Right kidney (tissue), 1 donor: ENCODE data around the gene HOXA13.

Source experiments
- DNase-seq: peaks from one replicate; pipeline ENCODE4 v3.0.0-alpha.2; 2016

The HOXA13 gene

DNA sequence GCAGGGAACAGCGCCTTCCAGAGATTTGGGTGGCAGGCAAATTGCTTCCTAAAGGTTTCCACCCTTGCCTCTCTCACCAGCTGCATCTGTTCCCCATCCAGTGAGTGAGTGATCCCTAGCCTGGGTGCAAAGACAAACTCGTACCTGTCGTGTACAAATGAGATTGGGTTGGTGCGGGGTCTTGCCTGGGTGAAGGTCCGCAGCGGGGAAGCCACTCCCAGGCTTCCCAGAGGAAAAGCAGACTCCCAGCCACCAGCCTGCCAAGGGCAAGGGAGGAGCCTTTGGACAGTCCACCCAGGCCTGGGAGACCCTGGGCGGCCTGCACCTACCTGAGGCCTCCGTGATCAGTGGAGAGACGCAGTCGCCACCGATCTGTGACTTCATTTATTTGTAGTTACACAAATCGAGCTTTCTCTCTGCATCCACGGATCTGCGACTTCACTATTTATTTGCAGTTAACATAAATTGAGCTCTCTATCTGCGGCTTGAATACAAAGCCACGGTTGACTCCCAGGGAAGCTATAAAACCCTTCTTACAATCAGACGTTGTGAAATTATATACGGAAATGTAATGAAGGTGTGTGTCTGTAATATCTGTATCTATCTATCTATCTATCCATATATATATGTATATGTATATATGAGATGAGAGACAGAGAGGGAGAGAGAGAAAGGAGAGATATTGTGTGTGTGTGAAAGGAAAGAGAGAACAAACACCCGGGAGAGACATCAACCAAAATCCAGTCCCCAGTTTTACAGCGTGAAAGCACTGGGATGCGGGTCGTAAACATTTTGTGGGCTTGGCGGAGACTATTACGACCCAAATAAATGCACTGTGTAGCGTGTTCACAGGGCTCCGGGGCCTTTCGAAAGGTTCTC is 40.4 kb downstream of the HOXA13 start:
- peak; percentile 83 for DNase-seq

DNA sequence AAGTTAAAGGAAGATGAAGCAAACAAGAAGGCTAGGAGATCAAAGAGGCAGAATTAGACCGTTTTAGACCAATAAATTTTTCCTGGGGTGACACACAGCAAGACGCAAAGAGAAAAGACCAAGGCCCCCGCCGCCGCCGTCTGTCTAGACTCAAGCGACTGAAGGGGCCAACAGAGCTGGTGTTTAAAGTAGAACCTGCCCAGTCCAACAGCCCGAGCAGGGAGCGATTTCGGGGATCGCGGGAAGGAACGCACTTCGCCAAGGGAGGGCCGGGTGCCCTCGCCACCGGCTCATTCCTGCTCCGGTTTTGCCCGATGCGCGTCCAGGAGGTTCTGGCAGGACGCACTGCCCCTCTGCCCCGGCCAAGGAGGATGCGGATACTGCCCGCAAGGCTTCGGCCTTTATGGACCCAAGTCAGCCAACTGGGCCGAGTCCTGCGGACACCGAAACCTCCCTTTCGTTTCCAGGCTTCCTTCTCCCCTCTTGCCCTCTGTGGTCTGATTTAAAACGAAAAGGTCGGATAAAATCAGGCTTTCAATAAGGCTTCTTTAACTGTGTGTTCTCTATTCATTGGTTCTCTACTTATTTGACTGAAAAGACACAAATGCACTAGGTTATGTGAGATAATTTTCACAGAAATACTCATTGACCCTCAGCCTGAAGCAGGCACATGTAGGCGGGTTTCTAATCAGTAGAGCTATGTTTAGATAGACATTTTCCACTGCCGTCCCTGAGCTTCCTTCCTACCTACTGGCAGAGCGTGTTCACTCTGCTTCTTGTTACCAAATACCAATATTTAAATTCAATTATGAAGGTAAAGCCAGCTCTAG is 41.2 kb downstream of the HOXA13 start:
- DNase-seq = peak; percentile 81

DNA sequence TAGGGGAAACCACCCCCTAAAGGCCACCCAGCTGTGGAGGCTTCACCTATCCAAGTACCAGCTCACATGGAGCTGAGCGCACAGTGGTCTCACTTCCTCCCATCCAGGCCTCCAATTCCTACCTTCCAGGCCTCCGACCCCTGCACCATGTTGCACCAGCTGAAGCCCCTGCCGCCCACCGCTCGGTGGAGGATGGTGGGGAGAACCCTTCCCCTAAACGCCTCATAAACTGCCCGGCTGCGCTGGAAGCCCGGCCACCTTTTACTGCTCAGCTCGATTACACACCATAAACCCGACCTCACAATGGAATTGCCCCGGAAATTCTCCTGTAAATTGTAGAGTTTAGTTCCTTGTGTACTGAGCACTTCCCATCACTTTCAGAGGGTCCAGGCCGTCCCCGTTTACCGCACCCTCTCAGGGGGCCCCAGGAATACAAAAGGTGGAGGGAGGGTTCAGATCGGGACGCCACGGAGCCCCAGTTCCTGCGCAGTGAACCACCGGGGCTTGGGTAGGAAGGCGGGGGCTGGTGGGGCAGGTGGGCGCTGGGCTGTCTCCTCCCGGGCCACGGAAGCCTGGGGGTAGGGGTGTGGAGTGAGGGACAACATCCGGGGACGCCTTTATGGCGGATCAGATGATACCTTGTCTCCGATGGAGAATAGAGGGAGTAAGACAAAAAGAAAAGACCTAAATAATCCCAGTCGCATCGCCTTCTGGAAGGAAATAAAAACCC is 42.0 kb downstream of the HOXA13 start:
- peak; percentile 83 for DNase-seq

DNA sequence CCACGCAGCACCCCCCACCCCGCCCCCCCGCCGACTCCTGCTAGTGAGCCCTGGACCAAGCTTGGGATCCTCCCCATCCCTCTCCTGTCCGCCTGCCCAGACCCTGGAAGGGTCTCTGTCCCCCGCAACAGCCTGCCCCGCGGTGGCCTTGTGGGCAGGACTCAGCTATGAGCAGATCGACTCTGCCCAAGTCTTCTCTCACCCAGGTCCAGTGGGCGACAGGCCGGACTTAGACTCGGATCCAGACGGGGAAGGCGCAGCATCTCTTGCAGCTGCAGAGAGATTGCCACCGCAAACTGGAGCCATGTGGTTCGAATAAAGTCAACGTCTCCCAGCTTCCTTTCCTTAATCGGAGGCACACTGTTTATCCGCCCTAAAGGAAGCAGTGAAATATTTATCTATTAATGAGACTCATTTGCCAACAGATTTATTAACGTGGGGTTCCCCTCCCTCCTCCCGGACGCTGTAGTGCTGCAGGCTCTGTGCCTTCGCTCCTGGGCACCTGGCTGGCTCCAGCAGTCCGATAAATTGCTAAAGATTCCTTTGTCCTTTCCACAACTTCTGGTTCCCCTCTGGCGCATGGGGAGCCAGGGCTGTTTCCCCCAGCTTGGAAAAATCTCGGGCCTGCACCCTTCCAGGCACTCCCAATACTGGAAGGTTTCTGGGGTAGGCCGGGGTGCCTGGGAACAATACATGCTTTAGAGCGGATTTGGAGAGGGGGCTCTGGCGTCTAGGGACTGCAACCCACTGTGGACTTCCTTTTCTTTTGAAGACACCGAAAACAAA is 42.8 kb downstream of the HOXA13 start:
- peak; percentile 87 for DNase-seq

DNA sequence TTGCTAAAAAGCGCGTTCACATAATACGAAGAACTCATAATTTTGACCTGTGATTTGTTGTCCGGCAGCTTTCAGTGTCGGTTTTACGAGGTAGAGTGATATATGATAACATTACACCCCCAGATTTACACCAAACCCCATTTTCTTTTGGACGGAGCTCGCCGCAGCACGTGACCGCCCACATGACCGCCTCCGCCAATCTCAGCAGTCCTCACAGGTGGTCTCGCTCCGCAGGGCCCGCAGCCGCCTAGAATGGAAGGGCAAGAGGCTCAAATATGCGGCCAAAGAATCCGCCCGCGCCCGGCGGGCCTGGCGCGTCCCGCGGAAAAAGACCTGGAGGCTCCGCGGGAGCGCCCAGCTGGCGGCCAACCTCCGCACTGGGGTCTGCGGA is 43.4 kb downstream of the HOXA13 start, which contains the start of gene HOXA7:
HOXA7 (minus strand) TSS at position 168 of the 391 bp plus-strand sequence; CDS start at position 38, 130 bp downstream.
- peak; percentile 85 for DNase-seq

DNA sequence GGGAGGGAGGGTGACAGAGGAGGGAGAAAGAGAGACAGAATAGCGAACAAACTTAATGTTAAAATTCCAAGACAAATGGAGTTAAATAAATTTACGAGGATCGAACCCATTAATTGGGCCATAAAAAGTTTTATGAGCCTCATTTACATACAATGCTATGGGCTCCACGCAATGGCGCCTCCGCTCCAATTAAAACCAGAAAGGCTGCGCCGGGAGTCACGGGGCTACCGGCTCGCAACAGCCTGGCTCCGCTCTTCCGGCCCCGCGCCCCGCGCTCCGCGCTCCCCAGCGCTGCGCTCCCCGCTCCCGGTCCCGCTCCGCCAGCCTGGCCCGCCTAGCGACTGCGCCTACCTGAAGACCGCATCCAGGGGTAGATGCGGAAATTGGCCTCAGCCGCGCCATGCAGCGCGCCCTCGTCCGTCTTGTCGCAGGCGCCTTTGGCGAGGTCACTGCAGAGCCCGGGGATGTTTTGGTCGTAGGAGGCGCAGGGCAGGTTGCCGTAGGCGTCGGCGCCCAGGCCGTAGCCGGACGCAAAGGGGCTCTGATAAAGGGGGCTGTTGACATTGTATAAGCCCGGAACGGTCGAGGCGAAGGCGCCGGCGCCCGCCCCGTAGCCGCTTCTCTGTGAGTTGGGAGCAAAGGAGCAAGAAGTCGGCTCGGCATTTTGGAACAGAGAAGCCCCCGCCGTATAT is 43.9 kb downstream of the HOXA13 start:
- peak; percentile 81 for DNase-seq

DNA sequence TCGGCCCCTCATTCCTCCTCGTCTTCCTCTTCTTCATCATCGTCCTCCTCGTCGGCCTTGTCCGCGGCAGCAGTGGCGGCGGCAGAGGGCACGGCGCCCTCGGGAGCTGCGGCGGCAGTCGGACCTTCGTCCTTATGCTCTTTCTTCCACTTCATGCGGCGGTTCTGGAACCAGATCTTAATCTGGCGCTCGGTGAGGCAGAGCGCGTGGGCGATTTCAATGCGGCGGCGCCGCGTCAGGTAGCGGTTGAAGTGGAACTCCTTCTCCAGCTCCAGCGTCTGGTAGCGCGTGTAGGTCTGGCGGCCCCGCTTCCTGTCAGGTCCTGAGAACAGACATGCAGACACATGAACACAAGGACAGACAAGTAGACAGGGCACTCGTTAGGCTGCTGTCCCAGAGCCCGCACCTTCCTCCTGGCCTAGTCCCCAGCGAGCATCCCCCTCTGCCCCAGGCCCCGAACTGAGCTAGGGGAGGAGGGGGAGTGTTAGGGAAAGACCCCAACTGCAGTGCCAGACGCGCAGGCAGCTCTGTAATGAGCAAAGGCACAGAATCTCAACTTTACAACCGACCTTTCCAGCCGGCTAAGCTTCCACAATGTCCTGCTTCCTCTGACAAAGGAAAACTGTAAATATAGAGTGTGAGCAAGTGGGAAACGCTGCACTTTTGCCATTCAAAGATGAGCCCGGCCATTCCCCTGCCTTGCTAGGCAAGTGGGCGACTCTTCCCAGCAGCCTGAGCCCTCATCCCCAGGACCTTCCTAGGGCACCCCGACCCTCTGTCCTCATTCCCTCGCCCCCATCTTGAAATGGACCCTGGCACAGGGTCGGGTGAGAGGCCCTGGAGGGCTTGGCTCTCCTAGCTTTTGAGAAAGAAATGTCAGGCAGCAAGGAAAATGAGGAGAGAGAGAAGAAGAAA is 44.7 kb downstream of the HOXA13 start:
- peak; percentile 82 for DNase-seq

DNA sequence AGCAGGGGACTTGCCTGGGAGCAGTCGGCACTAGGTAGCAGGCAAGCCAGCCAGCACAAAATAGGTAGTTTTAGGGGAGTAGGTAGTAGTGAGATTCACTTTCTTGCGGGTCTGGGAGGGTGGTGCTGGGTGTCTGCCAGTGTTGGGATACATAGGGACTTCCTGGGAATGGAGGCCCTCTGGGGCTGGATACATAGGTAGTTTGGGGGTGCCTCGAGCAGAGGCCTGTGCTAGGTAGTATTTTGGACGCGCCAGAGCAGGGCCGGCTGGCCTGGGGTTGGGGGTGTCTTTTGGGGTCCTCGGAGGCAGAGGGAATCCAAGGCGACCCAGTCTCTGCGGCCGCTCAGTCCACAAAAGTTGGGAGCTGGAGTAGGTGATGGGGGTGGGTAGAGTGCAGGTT is 45.5 kb downstream of the HOXA13 start:
- DNase-seq = no peak

DNA sequence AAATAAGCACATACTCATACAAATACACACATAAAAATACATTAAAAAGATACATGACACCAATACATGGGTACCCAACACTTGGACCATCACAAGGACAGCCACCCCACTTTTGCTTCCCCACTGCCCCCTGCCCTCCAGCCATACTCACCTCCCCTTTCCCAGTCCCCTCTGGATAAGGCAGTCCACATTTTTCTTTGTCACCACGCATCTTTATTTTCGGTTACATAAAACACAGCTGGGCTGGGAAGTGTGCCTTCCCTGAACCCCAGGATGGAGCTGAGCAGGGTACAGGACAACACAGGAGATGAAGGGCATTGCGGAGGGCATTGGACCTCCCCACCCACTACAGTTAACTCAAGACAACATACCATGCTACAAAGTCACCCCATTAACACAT is 46.4 kb downstream of the HOXA13 start:
- DNase-seq = no peak

DNA sequence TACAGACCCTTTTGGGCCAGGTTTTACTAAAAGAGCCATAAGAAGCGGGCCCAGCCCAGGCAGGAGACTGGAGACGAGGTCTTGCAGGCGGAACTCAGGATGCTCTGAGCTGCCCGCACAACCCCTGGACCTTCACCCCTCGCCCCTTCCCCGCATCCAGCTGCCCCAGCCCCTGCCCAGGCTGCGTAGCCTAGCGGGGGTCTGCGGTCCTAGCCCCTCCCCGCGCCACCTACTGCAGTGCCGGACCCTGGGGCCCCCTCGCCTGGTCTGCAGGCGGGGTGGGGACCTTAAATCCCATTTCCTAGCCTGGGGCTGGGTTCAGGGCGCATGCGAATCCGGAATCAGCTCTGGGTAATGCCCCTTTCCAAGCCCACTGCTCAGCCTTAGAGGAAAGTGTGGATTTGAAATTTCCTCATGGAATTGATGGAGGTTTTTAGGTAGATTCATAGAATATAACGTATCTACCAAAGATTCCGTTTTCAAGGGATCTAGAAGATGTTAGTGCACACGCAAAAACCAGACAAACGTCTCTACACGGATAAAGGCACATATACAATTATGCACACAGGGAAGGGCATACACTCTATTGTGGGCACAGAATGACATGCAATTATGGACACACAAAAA is 47.0 kb downstream of the HOXA13 start:
- DNase-seq = peak; percentile 81

DNA sequence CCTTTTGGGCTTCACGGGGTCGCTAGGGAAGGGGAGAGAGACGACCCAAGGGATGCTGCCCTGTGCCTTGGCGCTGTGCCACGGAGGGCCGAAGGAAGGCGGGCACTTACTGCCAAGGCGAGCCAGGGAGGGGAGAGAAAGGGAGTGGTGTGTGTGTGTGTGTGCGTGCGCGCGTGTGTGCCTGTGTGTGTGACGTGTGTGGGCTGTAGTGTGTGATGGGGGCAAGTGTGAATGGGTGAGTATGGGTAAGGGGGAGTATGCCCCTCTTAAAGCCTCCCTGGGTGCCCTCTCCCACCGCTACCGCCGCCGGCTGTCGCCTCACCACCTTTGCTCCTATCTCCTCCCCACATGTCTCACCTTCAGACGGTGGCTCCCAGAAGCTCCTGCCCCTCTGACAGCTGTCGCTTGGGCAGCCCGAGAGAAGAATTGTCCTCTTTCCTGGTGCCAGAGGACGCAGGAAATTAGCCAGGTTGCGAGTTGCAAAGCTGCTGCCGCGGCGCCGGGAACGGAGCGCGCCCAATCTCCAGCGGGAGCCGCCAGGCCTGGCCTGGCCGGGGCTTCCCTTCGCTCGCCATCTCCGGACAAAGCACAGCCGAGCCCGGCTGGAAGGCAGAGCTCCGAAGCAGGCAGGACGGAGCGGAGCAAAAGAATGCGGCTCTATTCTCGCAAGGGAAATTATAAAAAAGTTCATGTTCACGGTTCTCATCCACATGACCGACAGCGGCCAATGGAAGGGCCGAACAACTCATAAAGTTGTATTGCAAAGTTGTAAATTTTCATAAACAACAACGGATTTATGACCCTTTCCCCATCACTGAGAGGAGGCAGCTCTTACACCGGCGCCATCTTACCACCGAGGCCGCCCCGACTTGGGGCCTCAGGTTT is 47.7 kb downstream of the HOXA13 start, which contains the start of gene HOXA3:
HOXA3 (minus strand) TSS at position 653 of the 885 bp plus-strand sequence. CDS start 41,943 bp downstream, outside the sequence.
- DNase-seq = peak; percentile 88

DNA sequence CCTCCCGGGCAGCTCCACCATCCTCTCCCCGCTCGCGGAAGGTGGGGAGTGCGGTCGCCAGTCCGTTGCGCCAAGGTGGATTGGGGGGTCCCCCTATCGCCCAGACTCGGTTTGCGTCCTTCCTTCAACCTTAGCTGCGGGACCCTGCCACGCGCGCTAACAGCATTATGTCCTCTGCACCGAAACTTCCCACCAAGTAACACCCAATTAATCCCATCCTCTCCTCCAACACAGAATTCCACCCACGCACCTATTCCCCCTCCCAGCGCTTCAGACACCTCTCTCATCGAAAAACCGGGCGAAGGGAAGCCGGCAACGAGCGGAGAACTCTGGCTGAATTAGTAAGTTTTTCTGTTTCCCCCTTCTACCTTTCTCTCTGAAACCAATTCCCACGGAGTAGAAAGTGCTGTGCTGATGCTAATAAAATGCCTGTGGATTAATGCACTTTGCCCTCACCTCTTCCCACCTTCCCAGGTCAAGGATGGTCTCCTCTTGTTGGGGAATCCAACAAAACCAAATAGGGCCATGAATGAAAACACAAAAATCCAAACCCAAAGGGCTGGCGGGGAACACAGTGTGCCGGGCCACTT is 48.5 kb downstream of the HOXA13 start:
- no peak for DNase-seq

DNA sequence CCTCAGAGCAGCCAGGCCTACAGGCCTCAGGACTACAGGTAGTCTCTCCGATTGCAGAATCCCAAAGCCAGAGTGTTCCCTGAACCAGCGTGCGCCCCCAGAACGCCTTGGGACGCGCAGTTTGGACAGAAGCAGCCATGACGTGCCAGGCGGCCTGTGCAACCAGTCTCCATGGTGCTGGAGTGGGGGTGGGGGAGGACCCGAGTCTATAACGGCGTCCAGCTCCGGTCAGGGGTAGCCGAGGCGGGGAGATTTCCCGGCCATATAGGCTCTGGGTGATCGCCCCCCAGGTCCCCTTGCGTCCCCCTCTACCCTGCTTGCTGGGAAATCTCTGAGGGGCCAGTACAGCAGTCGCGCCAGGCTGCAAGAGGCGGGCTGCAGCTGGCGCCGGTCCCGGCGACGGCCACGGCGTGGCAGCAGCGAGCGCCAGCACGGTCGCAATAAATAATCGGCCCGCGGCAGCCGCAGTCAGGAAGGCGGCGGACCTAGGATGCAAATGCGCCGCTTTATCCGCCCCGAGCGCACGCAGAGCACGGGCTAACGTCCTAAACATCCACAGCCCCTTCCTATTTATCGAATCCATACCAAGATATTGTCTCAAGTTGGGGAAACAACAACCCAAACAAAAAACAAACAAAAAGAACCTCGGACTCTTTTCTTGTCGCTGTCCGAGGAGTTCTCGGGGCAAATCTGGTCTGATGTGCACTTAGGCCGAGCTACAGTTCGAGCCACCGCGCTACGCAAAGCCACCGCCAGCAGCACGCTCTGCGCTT is 49.1 kb downstream of the HOXA13 start:
- DNase-seq = peak; percentile 95

DNA sequence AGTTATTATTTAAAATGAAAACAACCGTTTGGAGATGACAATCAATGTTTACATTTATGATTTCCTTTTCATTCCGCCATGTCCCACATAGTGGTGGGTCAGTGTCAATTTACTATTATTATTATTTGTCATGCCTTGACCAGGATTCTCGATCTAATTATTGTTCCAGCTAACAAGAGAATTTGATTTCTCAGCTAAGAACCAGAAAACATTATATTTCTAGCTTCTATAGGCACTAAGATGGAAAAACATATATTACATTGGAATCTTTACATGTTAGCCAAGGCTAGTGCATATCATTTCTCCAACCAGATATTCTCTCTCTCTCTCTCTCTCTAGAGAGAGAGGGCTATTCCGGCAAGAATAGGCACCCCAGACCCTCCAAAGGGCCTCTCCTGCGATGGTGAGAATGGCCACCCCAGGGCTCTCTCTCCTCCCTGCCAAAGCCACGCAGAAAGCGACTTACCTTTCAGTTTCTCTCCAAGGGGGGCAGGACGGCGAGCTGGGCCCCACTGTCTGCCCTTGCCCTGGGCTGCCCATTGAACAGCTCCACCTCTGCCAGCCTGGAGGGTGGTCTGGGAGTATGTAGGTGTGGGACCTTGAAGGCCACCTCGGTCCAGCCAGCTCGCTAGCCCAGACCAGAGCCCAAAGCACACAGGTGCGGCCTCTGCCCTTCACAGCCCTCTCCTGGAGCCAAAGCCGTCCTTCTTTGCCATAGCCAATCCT is 49.9 kb downstream of the HOXA13 start:
- no peak for DNase-seq

DNA sequence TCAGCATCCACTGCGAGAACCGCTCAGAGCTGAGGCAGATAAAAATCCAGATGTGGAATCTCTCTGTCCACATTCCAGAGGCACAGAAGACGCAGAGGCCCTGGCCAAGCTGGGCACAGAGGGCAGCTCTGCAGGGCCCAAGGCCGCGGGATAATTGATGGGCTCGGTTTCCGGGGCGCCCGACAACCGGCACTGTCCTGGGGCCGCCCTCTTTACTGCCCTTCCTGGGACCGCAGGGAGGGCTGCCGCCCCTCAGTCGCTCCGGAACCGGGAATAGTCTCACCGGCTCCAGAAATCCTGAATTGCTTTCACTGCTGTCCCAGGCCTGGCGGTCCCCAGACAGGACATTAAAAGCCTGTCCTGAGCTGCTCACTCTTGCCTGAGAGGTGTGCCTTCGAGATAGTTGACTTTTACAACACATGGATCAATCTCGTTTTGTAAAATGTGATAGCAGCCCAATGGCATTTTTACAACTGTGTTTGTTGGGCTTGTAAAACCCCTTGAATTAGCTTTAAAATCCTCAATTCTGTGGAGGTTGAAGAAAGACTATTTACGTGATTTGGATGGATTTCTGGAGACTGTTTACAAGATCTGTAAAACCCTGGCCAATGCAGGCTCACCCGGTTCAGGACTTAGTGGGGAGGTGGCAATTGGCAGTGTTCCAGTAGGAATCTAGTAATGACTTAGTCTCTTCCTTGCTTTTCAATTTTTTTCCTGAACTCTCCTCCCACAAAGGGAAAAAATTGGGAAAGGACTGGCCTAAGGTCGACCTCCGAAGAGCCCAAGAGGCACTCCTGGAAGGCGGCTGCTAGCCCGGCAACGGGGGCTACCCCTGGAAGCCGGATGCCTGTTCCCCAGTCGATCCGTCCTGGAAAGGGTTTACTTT is 50.9 kb downstream of the HOXA13 start:
- no peak for DNase-seq
